Right cardiac atrium (tissue), 5 donors: ENCODE data around the gene F7. TPM values are rescaled to one million over a fixed set of nuclear protein-coding genes. Genes with fewer than 3 reads are reported as not detected.

Source experiments
- ATAC-seq, 2 donors: fragments of 200-7000 bp; cut with Tn5 transposase; one replicate each; pipeline versions ENCODE4 v1.8.0 to v1.9.1; 2020; ENCODE audit warnings: moderate library complexity in 2 of 2, mild to moderate bottlenecking in 1 of 2
- DNase-seq, 3 donors: peaks; one replicate each; pipeline ENCODE4 v3.0.0-alpha.2; 2020
- H3K27ac ChIP-seq: one replicate; pipeline ENCODE4 v1.5.1; 2013; ENCODE audit warnings: mild to moderate bottlenecking, low read length, control low read depth, moderate library complexity
- H3K27me3 ChIP-seq: one replicate; pipeline ENCODE4 v1.6.1; 2013; ENCODE audit not compliant: control insufficient read depth, insufficient read depth
- H3K4me1 ChIP-seq: one replicate; pipeline ENCODE4 v1.6.1; 2013; ENCODE audit warnings: low read length; ENCODE audit not compliant: control insufficient read depth, insufficient read depth
- H3K4me3 ChIP-seq: one replicate; pipeline ENCODE4 v1.5.1; 2013; ENCODE audit warnings: low read length, control low read depth
- H3K9me3 ChIP-seq: one replicate; pipeline ENCODE4 v1.6.1; 2013; ENCODE audit warnings: low read length; ENCODE audit not compliant: control insufficient read depth
- WGBS: extraction: QIAGEN DNeasy Blood & Tissue Kit; methylation state at CpG from one replicate; pipeline ENCODE4 v1.1.7; 2013; 5-methylcytosine and 5-hydroxymethylcytosine counted together
- intact Hi-C, 4 donors: fragments of 100-400 bp; cut with DNase I; formaldehyde crosslinking; loops; one replicate each; pipeline versions ENCODE4 v1.11.0 to v1.14.0; 2022 to 2023
- polyA plus RNA-seq: library from polyadenylated mRNA; stranded (reverse); fragments of 200-250 nt; gene quantifications from one replicate; pipeline ENCODE4 v1.2.3, GENCODE V29; 2013
- total RNA-seq, 4 donors: library from RNA; stranded (reverse); fragmentation: NEBNext Ultra II Directional; extraction: Animal tissue kit (Norgen Biotek cat#: 25700); gene quantifications; one replicate each; pipeline ENCODE4 v1.2.1, GENCODE V29; 2021
- donor health status: healthy with polysubstance abuse.
- donor health status: DM: no; HTN: yes; CAD: no.
- donor health status: DM: no; HTN: no; CAD: no.
- donor health status: DM: no; HTN: yes; CAD: no; lungs with severe emphysema.
- donor health status: DM: yes; HTN: yes; CAD: no.

The F7 gene
- total and polyA plus RNA-seq, 5 donors: 0.24 to 0.64 (median 0.37) TPM; not detected in 1

- Histone ChIP-seq H3K27ac (no peak overlapping the region), H3K27me3 (no peaks in the 10 kb centered on the region), H3K9me3 (no peaks in the 10 kb centered on the region), H3K4me1 (no peaks in the 10 kb centered on the region), H3K4me3 (peak overlapping the region; percentile 11)
- ATAC-seq (peak; percentile 9 to 55), DNase-seq (peak in 1 of 3 donors; percentile 50)
- 68% methylated on average over 27 of the region's 27 CpGs for WGBS
- intact Hi-C loops: no loop called here
These were observed 23.9 kb downstream of the F7 start for GRCh38 chr13:113129480-113129879.

- Histone ChIP-seq H3K4me1 (no peaks in the 10 kb centered on the region), H3K27me3 (no peaks in the 10 kb centered on the region), H3K4me3 (peak overlapping the region; percentile 11), H3K9me3 (no peaks in the 10 kb centered on the region), H3K27ac (no peak overlapping the region)
- peak; percentile 73 to 86 (median 81) for DNase-seq
- ATAC-seq: peak; percentile 81 to 87
- intact Hi-C loops: no loop called here
- 37% methylated on average over 60 of the region's 60 CpGs for WGBS
These were observed 24.5 kb downstream of the F7 start for GRCh38 chr13:113129921-113130750.

- no peak for ATAC-seq
- intact Hi-C loops: no loop called here
- no peak overlapping the region for H3K27ac ChIP-seq
- no peaks in the 10 kb centered on the region for H3K4me1 ChIP-seq
- H3K27me3 ChIP-seq: no peaks in the 10 kb centered on the region
- WGBS: 88% methylated on average over 2 of the region's 2 CpGs
- no peak for DNase-seq
- H3K4me3 ChIP-seq: no peak overlapping the region
- no peaks in the 10 kb centered on the region for H3K9me3 ChIP-seq
These were observed 29.7 kb downstream of the F7 start for GRCh38 chr13:113135281-113135760.

- H3K4me1 ChIP-seq: no peaks in the 10 kb centered on the region
- intact Hi-C loops: no loop called here
- no peak overlapping the region for H3K4me3 ChIP-seq
- no peaks in the 10 kb centered on the region for H3K9me3 ChIP-seq
- ATAC-seq: no peak
- no peak for DNase-seq
- no peak overlapping the region for H3K27ac ChIP-seq
- no peaks in the 10 kb centered on the region for H3K27me3 ChIP-seq
- 84% methylated on average over 11 of the region's 11 CpGs for WGBS
These were observed 32.2 kb downstream of the F7 start for GRCh38 chr13:113137691-113138298.

- intact Hi-C loops: no loop called here
- H3K27ac ChIP-seq: no peak overlapping the region
- H3K4me1 ChIP-seq: no peaks in the 10 kb centered on the region
- H3K4me3 ChIP-seq: no peak overlapping the region
- ATAC-seq (no peak), DNase-seq (no peak)
- H3K9me3 ChIP-seq: no peaks in the 10 kb centered on the region
- 76% methylated on average over 16 of the region's 16 CpGs for WGBS
- H3K27me3 ChIP-seq: no peaks in the 10 kb centered on the region
These were observed 33.4 kb downstream of the F7 start for GRCh38 chr13:113138792-113139551.

GRCh38 chr13:113139577-113139976 lies 34.0 kb downstream of the F7 start:
- no peak overlapping the region for H3K27ac ChIP-seq
- H3K4me3 ChIP-seq: no peak overlapping the region
- no peaks in the 10 kb centered on the region for H3K4me1 ChIP-seq
- ATAC-seq (no peak), DNase-seq (no peak)
- WGBS: 85% methylated on average over 5 of the region's 5 CpGs
- H3K27me3 ChIP-seq: no peaks in the 10 kb centered on the region
- intact Hi-C loops: no loop called here
- no peaks in the 10 kb centered on the region for H3K9me3 ChIP-seq

GRCh38 chr13:113140677-113141600 lies 35.3 kb downstream of the F7 start:
- Histone ChIP-seq H3K27me3 (no peaks in the 10 kb centered on the region), H3K27ac (no peak overlapping the region), H3K4me1 (no peaks in the 10 kb centered on the region), H3K4me3 (no peak overlapping the region), H3K9me3 (no peaks in the 10 kb centered on the region)
- intact Hi-C loops: no loop called here
- WGBS: 92% methylated on average over 26 of the region's 26 CpGs
- no peak for DNase-seq
- peak in 1 of 2 donors; percentile 31 for ATAC-seq

GRCh38 chr13:113141601-113141970 lies 36.0 kb downstream of the F7 start:
- intact Hi-C loops: no loop called here
- Histone ChIP-seq H3K4me3 (no peak overlapping the region), H3K4me1 (no peaks in the 10 kb centered on the region), H3K9me3 (no peaks in the 10 kb centered on the region), H3K27ac (no peak overlapping the region), H3K27me3 (no peaks in the 10 kb centered on the region)
- WGBS: 87% methylated on average over 18 of the region's 18 CpGs
- no peak for DNase-seq
- no peak for ATAC-seq

GRCh38 chr13:113142876-113143275 lies 37.3 kb downstream of the F7 start:
- WGBS: 82% methylated on average over 7 of the region's 7 CpGs
- intact Hi-C loops: no loop called here
- ATAC-seq: no peak
- Histone ChIP-seq H3K27ac (no peak overlapping the region), H3K4me1 (no peaks in the 10 kb centered on the region), H3K9me3 (no peaks in the 10 kb centered on the region), H3K27me3 (no peaks in the 10 kb centered on the region), H3K4me3 (no peak overlapping the region)
- no peak for DNase-seq

- Histone ChIP-seq H3K4me1 (no peaks in the 10 kb centered on the region), H3K4me3 (no peak overlapping the region), H3K27ac (no peak overlapping the region), H3K9me3 (no peaks in the 10 kb centered on the region), H3K27me3 (no peaks in the 10 kb centered on the region)
- ATAC-seq (peak in 1 of 2 donors; percentile 32), DNase-seq (no peak)
- intact Hi-C loops: no loop called here
- WGBS: 87% methylated on average over 39 of the region's 39 CpGs
These were observed 38.1 kb downstream of the F7 start for GRCh38 chr13:113143466-113144254.
